Astrocyte (in vitro differentiated cells and primary cell): ENCODE measurements around the gene PKP2. TPM values are rescaled to one million over a fixed set of nuclear protein-coding genes. Genes with fewer than 3 reads are reported as not detected.

ENCODE experiments used
- DNase-seq: peaks from one replicate; pipeline ENCODE4 v3.0.0-alpha.2; 2010; ENCODE audit warnings: low read depth
- FAIRE-seq: peaks from 2 replicates; lab custom pipeline; 2011; peaks lifted over from hg19 to GRCh38; lab: Jason Lieb, UNC
- H2AFZ ChIP-seq: 2 replicates; pipeline ENCODE4 v1.6.0; 2012; ENCODE audit warnings: low read depth, low read length, inconsistent platforms
- H3K27ac ChIP-seq: 2 replicates; pipeline ENCODE4 v1.5.1; 2011; ENCODE audit warnings: low read depth, low read length, inconsistent platforms
- H3K27me3 ChIP-seq: 2 replicates; pipeline ENCODE4 v1.6.0; 2011; ENCODE audit warnings: low read length, inconsistent platforms; ENCODE audit not compliant: insufficient read depth
- H3K36me3 ChIP-seq: 2 replicates; pipeline ENCODE4 v1.5.1; 2011; ENCODE audit warnings: low read length, inconsistent platforms; ENCODE audit not compliant: insufficient read depth
- H3K4me1 ChIP-seq: 2 replicates; pipeline ENCODE4 v1.5.1; 2011; ENCODE audit warnings: low read length, inconsistent platforms; ENCODE audit not compliant: insufficient read depth
- H3K4me2 ChIP-seq: 2 replicates; pipeline ENCODE4 v1.6.0; 2012; ENCODE audit warnings: low read length, inconsistent platforms
- H3K4me3 ChIP-seq: 2 replicates; pipeline ENCODE4 v1.5.1; 2011; ENCODE audit warnings: low read depth, mild to moderate bottlenecking, low read length, inconsistent platforms; ENCODE audit not compliant: insufficient read depth
- H3K79me2 ChIP-seq: 2 replicates; pipeline ENCODE4 v1.6.0; 2012; ENCODE audit warnings: mild to moderate bottlenecking, low read length, inconsistent platforms; ENCODE audit not compliant: insufficient read depth
- H3K9ac ChIP-seq: 2 replicates; pipeline ENCODE4 v1.6.0; 2012; ENCODE audit warnings: mild to moderate bottlenecking, low read length, inconsistent platforms
- H3K9me3 ChIP-seq: 2 replicates; pipeline ENCODE4 v1.5.1; 2012; ENCODE audit warnings: low read depth, mild to moderate bottlenecking, low read length, inconsistent platforms; ENCODE audit not compliant: insufficient read depth
- H4K20me1 ChIP-seq: 2 replicates; pipeline ENCODE4 v1.6.0; 2012; ENCODE audit warnings: low read length, inconsistent platforms; ENCODE audit not compliant: insufficient read depth
- H3K27ac Mint-ChIP-seq: one replicate; pipeline ENCODE4 v1.8.0; 2021; ENCODE audit warnings: mild to moderate bottlenecking, mixed read lengths; ENCODE audit not compliant: unreplicated experiment
- H3K27me3 Mint-ChIP-seq: one replicate; pipeline ENCODE4 v1.8.0; 2021; ENCODE audit warnings: low read depth, mixed read lengths; ENCODE audit not compliant: unreplicated experiment
- H3K36me3 Mint-ChIP-seq: one replicate; pipeline ENCODE4 v1.8.0; 2021; ENCODE audit warnings: low read depth, mixed read lengths; ENCODE audit not compliant: unreplicated experiment
- H3K4me1 Mint-ChIP-seq: one replicate; pipeline ENCODE4 v1.8.0; 2021; ENCODE audit warnings: low read depth, mixed read lengths; ENCODE audit not compliant: unreplicated experiment
- H3K4me3 Mint-ChIP-seq: one replicate; pipeline ENCODE4 v1.8.0; 2021; ENCODE audit warnings: mild to moderate bottlenecking, moderate library complexity, mixed read lengths; ENCODE audit not compliant: unreplicated experiment
- H3K9me3 Mint-ChIP-seq: one replicate; pipeline ENCODE4 v1.8.0; 2021; ENCODE audit warnings: mild to moderate bottlenecking, mixed read lengths; ENCODE audit not compliant: unreplicated experiment
- EZH2 ChIP-seq: IDR thresholded peaks from 2 replicates; pipeline ENCODE4 v1.6.1; 2012; ENCODE audit warnings: mild to moderate bottlenecking, low read length, inconsistent platforms; ENCODE audit not compliant: insufficient read depth
- total RNA-seq: library from RNA; stranded (reverse); gene quantifications from 2 replicates; pipeline ENCODE4 v1.2.1, GENCODE V29; 2021
- TF ChIP-seq, protein P1 (sequence below): IDR thresholded peaks from 2 replicates; pipeline ENCODE4 v1.5.1; 2011; ENCODE audit warnings: low read depth, mild to moderate bottlenecking, inconsistent platforms, low read length, moderate library complexity; ENCODE audit not compliant: insufficient read depth

Gene PKP2
- total RNA-seq, 1 donor from 2014 or later, result 35.4 TPM

DNA sequence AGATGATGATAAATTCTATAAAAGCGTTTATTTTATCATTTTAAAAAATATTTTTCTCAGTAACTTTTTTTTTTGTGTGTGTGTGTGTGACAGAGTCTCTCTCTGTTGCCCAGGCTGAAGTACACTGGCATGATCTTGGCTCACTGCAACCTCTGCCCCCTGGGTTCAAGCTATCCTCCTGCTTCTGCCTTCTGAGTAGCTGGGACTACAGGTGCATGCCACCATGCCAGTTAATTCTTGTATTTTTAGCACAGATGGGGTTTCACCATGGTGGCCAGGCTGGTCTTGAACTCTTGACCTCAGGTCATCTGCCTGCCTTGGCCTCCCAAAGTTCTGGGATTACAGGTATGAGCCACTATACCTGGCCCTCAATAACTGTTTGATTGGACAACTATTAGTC lies 37.2 kb downstream of the PKP2 start:
- no peak for TF ChIP-seq EZH2
- TF ChIP-seq, protein P1, sequence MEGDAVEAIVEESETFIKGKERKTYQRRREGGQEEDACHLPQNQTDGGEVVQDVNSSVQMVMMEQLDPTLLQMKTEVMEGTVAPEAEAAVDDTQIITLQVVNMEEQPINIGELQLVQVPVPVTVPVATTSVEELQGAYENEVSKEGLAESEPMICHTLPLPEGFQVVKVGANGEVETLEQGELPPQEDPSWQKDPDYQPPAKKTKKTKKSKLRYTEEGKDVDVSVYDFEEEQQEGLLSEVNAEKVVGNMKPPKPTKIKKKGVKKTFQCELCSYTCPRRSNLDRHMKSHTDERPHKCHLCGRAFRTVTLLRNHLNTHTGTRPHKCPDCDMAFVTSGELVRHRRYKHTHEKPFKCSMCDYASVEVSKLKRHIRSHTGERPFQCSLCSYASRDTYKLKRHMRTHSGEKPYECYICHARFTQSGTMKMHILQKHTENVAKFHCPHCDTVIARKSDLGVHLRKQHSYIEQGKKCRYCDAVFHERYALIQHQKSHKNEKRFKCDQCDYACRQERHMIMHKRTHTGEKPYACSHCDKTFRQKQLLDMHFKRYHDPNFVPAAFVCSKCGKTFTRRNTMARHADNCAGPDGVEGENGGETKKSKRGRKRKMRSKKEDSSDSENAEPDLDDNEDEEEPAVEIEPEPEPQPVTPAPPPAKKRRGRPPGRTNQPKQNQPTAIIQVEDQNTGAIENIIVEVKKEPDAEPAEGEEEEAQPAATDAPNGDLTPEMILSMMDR, result no peak
- H3K36me3 ChIP-seq, result no peaks in the 10 kb centered on the region

GRCh38 chr12:32854716-32855115 lies 41.9 kb downstream of the PKP2 start:
- Histone ChIP-seq H2AFZ (no peak overlapping the region), H3K27ac (no peak overlapping the region), H4K20me1 (no peaks in the 10 kb centered on the region), H3K27me3 (no peaks in the 10 kb centered on the region), H3K4me3 (no peak overlapping the region), H3K4me1 (no peaks in the 10 kb centered on the region), H3K36me3 (no peaks in the 10 kb centered on the region), H3K9ac (no peak overlapping the region), H3K9me3 (no peaks in the 10 kb centered on the region), H3K4me2 (no peak overlapping the region), H3K79me2 (no peaks in the 10 kb centered on the region)
- Mint-ChIP-seq H3K27me3 (no peaks in the 10 kb centered on the region), H3K27ac (no peak overlapping the region), H3K4me1 (peaks cover under 1% of the 10 kb centered on the region), H3K4me3 (no peak overlapping the region), H3K36me3 (peaks cover 3% of the 10 kb centered on the region), H3K9me3 (no peaks in the 10 kb centered on the region)
- DNase-seq (no peak), FAIRE-seq (no peak)
- no peak for TF ChIP-seq EZH2
- TF ChIP-seq, protein P1, result no peak

More for the DNA sequence above, 37.2 kb downstream of the PKP2 start:
- Histone ChIP-seq H3K4me1 (no peaks in the 10 kb centered on the region), H3K9ac (no peak overlapping the region), H3K79me2 (no peaks in the 10 kb centered on the region), H2AFZ (no peak overlapping the region), H3K4me2 (no peak overlapping the region), H4K20me1 (no peaks in the 10 kb centered on the region), H3K27ac (no peak overlapping the region), H3K9me3 (no peaks in the 10 kb centered on the region), H3K27me3 (no peaks in the 10 kb centered on the region), H3K4me3 (no peak overlapping the region)
- H3K4me3 Mint-ChIP-seq, result no peak overlapping the region
- H3K27me3 Mint-ChIP-seq, result no peaks in the 10 kb centered on the region
- H3K9me3 Mint-ChIP-seq, result no peaks in the 10 kb centered on the region
- no peak for DNase-seq
- FAIRE-seq, result no peak
- peaks cover 3% of the 10 kb centered on the region for H3K36me3 Mint-ChIP-seq
- H3K27ac Mint-ChIP-seq, result no peak overlapping the region
- peaks cover 3% of the 10 kb centered on the region for H3K4me1 Mint-ChIP-seq

DNA sequence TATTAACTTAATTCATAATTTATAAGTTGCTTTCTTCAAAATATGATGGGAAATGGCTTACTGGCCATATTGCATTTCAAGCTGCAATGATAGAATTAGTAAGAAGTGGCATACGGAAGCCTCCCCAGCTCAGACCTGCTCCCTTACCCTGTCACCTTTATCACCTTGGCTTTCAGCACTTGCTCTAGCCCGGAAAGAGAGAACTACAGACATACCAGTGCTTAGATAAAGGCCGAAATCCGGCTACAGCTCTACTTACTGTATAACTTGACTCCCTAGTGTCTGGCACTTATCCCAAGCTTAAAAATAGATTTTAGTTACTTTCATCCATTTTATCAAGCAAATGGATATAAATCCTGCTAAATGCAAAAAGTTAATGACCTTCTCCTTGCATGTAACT lies 42.5 kb downstream of the PKP2 start:
- no peak overlapping the region for H2AFZ ChIP-seq
- H3K79me2 ChIP-seq, result no peaks in the 10 kb centered on the region
- peak overlapping the region; percentile 26 for H3K27ac Mint-ChIP-seq
- no peaks in the 10 kb centered on the region for H3K9me3 Mint-ChIP-seq
- no peaks in the 10 kb centered on the region for H3K4me1 ChIP-seq
- H3K4me3 Mint-ChIP-seq, result no peak overlapping the region
- no peak overlapping the region for H3K27ac ChIP-seq
- H3K9me3 ChIP-seq, result no peaks in the 10 kb centered on the region
- H3K27me3 Mint-ChIP-seq, result no peaks in the 10 kb centered on the region
- H3K4me3 ChIP-seq, result no peak overlapping the region
- H3K4me2 ChIP-seq, result no peak overlapping the region
- H3K4me1 Mint-ChIP-seq, result no peaks in the 10 kb centered on the region
- DNase-seq (no peak), FAIRE-seq (no peak)
- H3K36me3 ChIP-seq, result no peaks in the 10 kb centered on the region
- no peaks in the 10 kb centered on the region for H3K27me3 ChIP-seq
- H3K36me3 Mint-ChIP-seq, result peaks cover 3% of the 10 kb centered on the region
- H3K9ac ChIP-seq, result no peak overlapping the region
- no peaks in the 10 kb centered on the region for H4K20me1 ChIP-seq
- TF ChIP-seq, protein P1, result no peak
- no peak for TF ChIP-seq EZH2
